ENCODE measurements around the gene LHX1.

DNA sequence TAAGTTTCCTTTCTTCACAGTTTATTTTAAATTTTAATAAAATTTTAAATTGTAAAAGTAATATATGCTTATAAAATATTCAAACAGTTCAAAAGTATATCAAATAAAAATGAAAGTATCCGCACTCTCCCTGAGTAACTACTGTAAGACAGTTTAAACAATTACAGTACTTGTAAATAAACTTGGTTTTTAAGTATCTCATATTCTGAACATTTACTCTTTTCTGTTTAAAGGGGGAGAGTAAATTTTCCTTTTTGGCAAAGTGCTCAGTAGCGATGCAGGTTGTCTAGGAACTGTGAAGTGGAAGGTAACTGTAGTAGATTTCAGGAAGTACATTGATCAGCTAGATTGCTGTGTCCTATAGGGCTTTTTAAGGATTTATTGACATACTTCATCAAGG lies 40.3 kb downstream of the LHX1 start:
- TF ChIP-seq JUN (IDR thresholded peaks at IDR 0.05; ENCODE audit: low read depth, low read length) (no peak), POLR2AphosphoS5 (IDR thresholded peaks at IDR 0.05; ENCODE audit: low read depth, low read length) (no peak), CHD2 (IDR thresholded peaks at IDR 0.05; ENCODE audit: low read length) (no peak), EP300 (IDR thresholded peaks at IDR 0.05; ENCODE audit: borderline replicate concordance in 1 of 2, low read depth in 2 of 2, low read length in 2 of 2) (no peak), POLR2A (IDR thresholded peaks at IDR 0.05; ENCODE audit: control extremely low read depth in 1 of 2, low read depth in 2 of 2, low read length in 2 of 2) (no peak), MAFK (IDR thresholded peaks at IDR 0.05; ENCODE audit: low read depth, low read length) (no peak)
- TF ChIP-seq, protein P1, sequence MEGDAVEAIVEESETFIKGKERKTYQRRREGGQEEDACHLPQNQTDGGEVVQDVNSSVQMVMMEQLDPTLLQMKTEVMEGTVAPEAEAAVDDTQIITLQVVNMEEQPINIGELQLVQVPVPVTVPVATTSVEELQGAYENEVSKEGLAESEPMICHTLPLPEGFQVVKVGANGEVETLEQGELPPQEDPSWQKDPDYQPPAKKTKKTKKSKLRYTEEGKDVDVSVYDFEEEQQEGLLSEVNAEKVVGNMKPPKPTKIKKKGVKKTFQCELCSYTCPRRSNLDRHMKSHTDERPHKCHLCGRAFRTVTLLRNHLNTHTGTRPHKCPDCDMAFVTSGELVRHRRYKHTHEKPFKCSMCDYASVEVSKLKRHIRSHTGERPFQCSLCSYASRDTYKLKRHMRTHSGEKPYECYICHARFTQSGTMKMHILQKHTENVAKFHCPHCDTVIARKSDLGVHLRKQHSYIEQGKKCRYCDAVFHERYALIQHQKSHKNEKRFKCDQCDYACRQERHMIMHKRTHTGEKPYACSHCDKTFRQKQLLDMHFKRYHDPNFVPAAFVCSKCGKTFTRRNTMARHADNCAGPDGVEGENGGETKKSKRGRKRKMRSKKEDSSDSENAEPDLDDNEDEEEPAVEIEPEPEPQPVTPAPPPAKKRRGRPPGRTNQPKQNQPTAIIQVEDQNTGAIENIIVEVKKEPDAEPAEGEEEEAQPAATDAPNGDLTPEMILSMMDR (IDR thresholded peaks at IDR 0.05; ENCODE audit: control extremely low read depth in 1 of 3, insufficient read depth in 1 of 3, low read depth in 1 of 3, low read length in 3 of 3), result no peak

Measured in H1 (cell line).